ENCODE data around the gene FBXW7.
"Not testable (repeated sequence)": the region's sequence is repeated elsewhere in the genome, so short reads cannot be mapped to it uniquely, and the experiment has no call there.

Gene FBXW7

GRCh38 chr4:152544533-152544932, 8.6 kb upstream of the FBXW7 start:
- not testable (repeated sequence) for DNase-seq

GRCh38 chr4:152540941-152541340, 5.0 kb upstream of the FBXW7 start:
- no peak for DNase-seq

DNA sequence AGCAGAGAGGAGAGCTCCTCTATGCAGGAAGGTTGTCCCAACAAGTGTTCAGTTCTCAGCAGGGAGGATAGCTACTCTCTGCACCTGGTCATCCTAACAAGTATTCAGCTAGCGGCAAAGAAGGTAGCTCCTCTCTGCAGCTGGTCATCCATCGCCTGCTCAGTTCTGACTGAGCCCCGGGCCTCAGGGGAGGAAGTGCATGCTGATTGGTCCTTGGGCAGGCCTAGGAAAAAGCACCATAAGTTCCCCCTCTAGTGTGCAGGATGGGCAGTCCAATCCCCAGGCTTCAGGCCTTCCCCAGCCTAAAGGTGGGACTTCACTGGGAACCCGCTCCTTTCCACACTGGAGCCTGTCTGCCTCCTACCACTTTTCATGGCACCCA, 4.4 kb upstream of the FBXW7 start:
- no peak for DNase-seq

DNA sequence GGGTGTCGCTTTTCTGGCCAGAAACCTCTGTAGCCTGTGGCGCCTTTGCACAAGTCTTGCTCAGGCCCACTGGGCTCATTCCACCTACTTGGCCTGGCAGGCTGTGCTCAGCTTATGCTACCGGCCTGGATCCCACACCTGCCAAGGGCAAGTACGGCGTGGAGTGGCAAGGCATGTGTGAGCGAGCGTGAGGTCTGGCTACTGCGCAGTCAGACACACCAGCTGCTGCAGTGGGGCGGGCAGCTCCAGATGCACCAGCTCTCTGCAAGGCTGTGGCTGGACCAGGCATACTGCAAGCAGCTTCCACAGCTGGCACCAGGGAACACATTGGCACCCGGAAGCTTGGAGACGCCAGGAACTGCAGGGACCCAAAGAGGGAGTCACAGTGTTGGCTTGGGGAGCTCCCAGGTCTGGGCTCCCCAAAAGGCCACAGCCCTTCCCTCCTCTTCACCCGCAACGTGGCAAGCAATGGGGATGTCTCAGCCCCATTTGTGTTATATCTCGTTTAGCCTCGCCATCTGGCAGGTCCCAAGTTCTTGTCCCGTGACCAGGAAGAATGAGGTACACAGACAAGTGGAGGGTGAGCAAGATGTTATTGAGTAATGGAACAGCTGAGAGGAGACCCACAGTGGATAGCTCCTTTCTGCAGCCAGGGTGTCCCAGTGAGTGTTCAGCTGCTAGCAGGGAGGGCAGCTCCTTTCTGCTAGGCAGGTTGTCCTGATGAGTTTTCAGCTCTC, 3.8 kb upstream of the FBXW7 start:
- no peak for DNase-seq

GRCh38 chr4:152537881-152538280, 2.0 kb upstream of the FBXW7 start:
- DNase-seq: no peak

DNA sequence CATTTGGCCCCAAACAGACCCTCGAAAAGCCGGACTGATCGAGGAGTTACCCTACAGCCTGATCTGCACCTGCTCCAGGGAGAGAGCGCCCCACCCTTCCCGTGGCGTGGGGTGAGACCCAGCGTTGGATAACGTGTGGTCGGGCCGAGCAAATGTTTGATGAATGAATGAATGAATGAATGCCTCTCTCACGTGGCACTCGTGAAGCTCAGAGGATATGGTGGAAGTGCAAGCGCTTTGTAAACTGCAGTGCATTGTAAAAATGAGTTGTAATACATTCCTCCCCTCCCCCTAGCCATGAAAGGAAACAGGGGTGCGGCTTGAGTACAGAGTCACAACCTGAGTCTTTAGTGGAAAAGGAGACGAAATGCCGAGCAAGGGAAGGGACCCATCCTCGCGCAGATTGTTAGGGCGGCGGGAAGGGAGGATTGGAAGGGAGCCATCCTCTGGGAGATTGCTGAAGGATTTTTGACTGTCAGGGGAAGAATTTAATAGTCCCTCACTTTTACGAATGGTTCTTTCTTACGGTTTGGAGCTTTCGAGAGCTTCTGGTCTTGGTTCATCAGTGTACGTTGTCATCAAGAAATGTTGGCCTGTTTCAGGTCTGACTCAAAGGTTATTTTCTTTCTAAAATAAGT, 772 bp upstream of the FBXW7 start:
- DNase-seq: no peak

DNA sequence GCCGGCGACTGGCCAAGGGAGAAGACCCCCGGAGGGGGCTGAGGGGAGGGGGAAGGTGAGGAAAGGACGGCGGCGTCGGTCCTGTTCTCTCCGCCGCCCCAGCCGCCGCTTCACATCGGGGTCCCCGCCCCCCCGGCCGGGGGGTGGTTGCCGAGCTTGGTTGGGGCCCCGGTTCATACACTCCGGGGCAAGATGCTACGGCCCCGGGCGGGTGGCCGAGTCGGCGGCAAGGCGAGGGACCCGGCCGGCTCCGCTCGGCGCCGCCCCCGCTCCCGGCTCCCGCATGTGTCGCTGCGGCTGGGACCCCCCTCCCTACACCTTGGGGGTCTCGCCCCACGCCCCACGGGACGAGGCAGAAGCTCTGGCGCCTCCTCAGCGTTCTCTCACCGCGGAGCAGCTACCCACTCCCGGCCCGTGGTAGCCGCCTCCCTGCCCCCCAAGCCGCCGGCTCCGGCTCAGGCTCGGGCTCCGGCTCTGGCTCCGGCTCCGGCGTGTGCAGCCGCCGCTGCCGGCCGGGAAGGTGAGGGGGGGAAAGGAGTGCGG, 461 bp downstream of the FBXW7 start:
- no peak for DNase-seq

DNA sequence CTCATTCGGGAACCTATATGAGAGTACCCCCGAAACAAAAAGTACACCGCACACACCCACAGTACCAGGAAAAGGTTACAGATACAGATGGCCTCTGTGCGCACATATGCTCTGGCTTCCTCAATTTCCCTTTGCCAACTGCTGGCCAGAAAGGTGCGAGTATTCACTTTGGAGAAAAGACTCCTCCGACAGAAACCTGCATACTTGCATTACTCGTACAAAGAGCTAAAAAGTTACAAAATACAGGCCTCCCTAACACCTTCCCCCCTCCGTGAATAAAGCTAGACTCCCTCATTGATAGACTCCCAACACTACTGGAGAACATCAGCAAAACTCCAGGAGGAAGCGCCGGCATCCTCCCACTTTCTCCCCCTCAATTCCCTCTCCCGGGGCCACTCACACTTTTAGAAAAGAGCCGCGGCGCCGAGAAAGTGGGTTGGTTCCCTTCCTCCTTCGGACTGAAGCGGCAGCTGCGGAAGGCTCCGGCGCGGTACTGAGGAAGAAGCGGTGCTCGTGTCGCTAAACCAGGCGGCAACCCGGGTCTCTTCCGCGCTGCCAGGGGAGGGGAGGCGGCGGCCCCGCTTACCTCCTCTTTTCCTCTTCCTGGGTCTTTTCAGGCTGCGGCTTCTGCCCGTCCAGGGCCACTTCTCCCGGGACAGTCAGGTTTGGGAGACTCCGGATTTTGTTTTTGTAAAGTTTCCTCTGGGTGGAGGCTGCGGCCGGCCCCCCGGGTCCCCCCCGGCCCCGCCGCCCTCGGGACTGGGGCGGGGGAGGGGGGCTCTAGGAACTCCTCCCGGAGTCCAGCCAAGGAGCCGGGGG, 1.1 kb downstream of the FBXW7 start:
- DNase-seq: peak; percentile 48

- DNase-seq: no peak
These were observed 4.4 kb downstream of the FBXW7 start for GRCh38 chr4:152531479-152531878.

DNA sequence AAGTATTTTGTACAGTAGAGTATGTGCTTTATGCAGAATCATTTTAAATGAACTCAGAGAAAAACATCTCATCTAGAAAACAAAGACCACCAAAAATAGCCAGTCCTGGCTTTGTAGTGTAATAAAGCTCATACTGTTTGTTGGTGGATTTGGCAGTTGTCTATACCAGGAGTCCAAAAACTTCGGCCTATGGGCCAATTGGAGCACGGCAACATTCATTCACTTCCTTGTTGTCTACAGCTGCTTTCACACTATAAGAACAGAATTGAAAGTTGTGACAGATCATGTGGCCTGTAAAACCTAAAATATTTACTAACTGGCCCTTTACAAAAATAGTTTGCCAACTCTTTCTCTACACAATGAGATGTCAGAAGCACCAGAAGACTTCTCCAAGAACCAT, 5.3 kb downstream of the FBXW7 start:
- DNase-seq: no peak

DNA sequence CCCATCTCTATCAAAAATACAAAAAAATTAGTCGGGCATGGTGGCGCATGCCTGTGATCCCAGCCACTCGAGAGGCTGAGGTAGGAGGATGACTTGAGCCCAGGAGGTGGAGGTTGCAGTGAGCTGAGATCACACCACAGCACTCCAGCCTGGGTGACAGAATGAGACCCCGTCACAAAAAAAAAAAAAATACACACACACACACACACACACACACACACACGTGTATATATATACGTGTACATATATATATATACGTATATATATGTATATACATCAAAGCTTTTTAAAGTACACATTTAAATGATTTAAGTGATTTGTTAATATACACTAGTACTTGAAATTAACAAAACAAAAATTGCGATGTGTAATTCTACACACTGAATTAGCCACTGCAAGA, 6.0 kb downstream of the FBXW7 start:
- DNase-seq: no peak

- DNase-seq: no peak
These were observed 7.8 kb downstream of the FBXW7 start for GRCh38 chr4:152528060-152528459.

GRCh38 chr4:152525878-152526277, 10.0 kb downstream of the FBXW7 start:
- no peak for DNase-seq

GRCh38 chr4:152524427-152524826, 11.5 kb downstream of the FBXW7 start:
- DNase-seq: no peak

DNA sequence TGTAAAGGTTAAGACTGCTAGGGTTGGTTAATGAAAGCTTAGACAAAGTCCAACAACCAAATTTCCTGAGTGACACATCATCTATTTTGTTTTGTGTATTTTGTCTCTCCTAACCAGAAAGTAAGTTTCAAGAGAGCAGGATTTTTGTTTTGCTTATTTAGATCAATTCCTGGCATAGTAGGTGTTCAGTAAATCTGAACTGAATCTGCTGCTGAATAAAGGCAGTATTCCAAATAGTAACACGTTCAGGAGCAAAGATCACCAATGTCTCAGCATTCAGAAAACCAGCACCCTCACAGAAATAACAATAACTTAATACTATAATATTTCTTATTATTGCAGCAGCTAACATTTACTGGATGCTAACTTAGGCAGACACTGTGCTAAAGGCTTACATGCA, 12.2 kb downstream of the FBXW7 start:
- DNase-seq: no peak

DNA sequence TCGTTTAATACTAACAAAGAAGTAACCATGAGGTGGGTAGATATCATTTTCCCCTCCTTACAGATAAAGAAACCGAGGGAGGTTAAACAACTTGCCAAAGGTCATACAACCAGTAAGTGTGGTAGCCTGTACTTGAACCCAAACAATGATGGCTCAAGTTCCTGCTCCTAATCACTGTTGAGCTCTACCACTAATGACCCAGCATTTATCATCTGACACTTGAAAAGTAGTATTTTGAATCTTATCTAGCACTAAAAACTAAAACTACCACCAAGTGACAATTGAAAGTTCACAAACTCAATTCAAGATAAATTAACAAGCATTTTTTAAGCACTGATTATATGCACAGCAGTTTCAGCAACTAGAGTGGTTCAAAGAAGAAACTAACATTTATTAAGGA, 13.1 kb downstream of the FBXW7 start:
- no peak for DNase-seq

DNA sequence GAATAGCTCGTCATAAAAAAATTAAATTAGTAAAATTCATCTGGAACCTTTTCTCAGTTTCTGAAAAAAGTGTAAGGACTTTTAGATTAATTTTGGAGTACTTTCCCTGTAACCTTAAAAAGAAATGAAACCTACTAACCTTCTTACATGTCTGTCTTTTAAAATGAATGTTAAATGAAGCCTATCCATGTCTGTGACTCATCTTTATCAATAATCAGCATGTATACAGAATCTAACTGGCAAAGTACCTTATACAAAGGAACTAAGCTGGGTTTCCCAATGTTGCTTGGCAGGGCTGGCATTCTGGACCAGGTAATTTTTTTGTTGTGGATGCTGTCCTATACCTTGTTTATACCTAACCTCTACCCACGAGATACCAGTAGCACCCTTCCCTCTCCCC, 13.6 kb downstream of the FBXW7 start:
- DNase-seq: no peak

DNA sequence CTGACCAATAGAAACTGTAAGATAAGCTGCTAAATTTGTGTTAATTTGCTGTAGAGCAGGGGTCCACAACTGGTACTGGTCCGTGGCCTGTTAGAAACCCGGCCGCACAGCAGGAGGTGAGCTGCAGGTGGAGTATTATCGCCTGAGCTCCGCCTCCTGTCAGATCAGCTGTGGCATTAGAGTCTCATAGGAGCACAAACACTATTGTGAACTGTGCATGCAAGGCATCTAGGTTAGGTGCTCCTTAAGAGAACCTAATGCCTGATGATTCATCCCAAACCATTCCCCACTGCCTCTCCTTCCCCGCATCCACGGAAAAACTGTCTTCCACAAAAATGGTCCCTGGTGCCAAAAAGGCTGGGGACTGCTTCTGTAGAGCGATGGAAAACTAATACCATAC, 19.7 kb downstream of the FBXW7 start:
- DNase-seq: no peak

GRCh38 chr4:152515678-152516077, 20.2 kb downstream of the FBXW7 start:
- no peak for DNase-seq

GRCh38 chr4:152514356-152514755, 21.5 kb downstream of the FBXW7 start:
- DNase-seq: no peak

DNA sequence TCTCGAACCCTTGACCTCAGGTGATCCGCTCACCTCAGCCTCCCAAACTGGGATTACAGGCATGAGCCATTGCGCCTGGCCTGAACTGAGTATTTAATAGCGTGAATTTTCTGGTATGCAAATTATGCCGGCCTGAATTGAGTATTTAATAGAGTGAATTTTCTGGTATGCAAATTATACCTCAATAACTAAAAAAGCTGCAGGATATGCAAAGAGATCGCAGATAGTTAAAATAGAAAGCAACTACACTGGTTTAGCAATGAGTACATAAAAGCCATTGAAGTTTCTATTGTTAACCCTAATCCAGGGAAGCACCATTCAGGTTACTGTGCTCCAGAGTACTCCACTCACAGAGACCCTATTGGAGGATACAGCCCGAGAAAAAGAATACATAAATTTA, 22.8 kb downstream of the FBXW7 start:
- no peak for DNase-seq

DNA sequence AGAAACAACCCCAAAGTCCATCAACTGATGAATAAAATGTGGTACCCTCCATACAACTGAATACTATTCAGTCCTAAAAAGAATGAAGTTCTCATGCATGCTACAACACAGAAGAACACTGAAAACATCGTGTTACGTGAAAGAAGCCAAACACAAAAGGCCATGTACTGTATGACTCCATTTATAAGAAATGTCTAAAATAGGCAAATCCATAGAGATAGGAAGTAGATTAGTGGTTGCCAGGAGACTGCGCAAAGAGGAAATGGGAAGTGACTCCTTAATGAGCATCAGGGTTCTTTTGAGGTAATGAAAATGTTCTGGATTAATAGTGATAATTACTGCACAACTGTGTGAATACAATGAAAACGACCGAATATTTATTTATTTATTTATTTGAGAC, 23.4 kb downstream of the FBXW7 start:
- no peak for DNase-seq

DNA sequence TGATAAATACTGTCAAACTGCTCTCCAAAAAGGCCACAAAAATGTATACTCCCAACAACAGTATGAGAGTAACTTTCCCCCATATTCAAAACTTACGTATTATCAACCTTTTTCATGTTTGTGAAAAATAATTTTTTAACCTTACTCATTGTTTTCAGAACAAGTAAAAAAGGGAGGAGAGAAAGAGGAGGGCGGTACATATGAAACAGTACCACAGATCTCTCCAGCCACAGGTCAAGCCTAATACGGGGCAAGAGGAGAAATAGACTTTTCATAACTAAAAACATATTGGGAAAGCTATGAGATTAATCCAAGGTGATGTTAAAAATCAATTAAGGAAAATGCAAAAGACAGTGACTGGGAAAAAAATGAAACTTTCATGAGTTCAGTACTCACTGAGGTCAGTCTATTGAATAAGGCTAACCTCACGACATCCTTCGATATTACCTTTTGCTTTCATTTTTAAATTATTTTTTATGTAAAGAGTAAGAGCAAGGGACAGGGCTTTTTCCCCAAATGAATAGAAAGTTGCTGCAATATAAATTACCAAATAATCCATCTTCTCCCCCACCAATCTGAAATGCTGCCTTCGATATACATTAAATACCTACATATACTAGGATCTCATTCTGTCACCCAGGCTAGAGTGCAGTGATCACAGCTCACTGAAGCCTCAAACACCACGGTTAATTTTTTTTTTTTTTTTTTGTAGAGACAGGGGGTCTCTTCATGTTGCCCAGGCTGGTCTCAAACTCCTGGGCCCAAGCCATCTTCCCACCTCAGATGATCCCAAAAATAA, 25.3 kb downstream of the FBXW7 start:
- DNase-seq: no peak
